Esophagus squamous epithelium (tissue), 4 donors: ENCODE results near the gene PARD3B.

Experiments used
- CTCF ChIP-seq, 6 experiments: fragments of 450-650 bp in 4 of 6; fragments of 200-600 bp in 2 of 6; sonication (generic) in 2 of 6; IDR thresholded peaks; one replicate each; pipeline ENCODE4 v1.5.1; 2016 to 2019; ENCODE audit warnings: antibody characterized with exemption in 6 of 6, mild to moderate bottlenecking in 4 of 6, moderate library complexity in 4 of 6
- POLR2A ChIP-seq, 4 donors: fragments of 450-650 bp; IDR thresholded peaks; one replicate each; pipeline ENCODE4 v1.6.1; 2017; ENCODE audit warnings: antibody characterized with exemption in 4 of 4, mild to moderate bottlenecking in 4 of 4, moderate library complexity in 3 of 4

GRCh38 chr2:204885747-204886146, 340.5 kb downstream of the PARD3B start:
- TF ChIP-seq CTCF (IDR thresholded peaks at IDR 0.05) (no peak), POLR2A (IDR thresholded peaks at IDR 0.05) (no peak)
